Stimulated activated CD8-positive, alpha-beta memory T cell treated with anti-CD3 and anti-CD28 coated beads, Interleukin-4, amount 100 ng/mL, for 24 hours (primary cell): ENCODE data around the gene CHCHD3.

ENCODE experiments used
- DNase-seq: peaks from one replicate; pipeline ENCODE4 v3.0.0-alpha.2; 2020; ENCODE audit warnings: low read depth

CHCHD3 gene

GRCh38 chr7:132773527-132773956 lies 308.3 kb downstream of the CHCHD3 start:
- DNase-seq = no peak

- peak; percentile 4 for DNase-seq
These were observed 310.6 kb downstream of the CHCHD3 start for GRCh38 chr7:132771301-132771730.

GRCh38 chr7:132770055-132770454 lies 311.8 kb downstream of the CHCHD3 start:
- no peak for DNase-seq

- DNase-seq = no peak
These were observed 312.6 kb downstream of the CHCHD3 start for GRCh38 chr7:132769280-132769679.

GRCh38 chr7:132768099-132768498 lies 313.8 kb downstream of the CHCHD3 start:
- no peak for DNase-seq

GRCh38 chr7:132767378-132767777 lies 314.5 kb downstream of the CHCHD3 start:
- no peak for DNase-seq

GRCh38 chr7:132766660-132767059 lies 315.2 kb downstream of the CHCHD3 start:
- no peak for DNase-seq

- no peak for DNase-seq
These were observed 316.0 kb downstream of the CHCHD3 start for GRCh38 chr7:132765861-132766260.

- DNase-seq = no peak
These were observed 317.1 kb downstream of the CHCHD3 start for GRCh38 chr7:132764762-132765161.

GRCh38 chr7:132760866-132761265 lies 321.0 kb downstream of the CHCHD3 start:
- DNase-seq = no peak

GRCh38 chr7:132760244-132760623 lies 321.7 kb downstream of the CHCHD3 start:
- no peak for DNase-seq

GRCh38 chr7:132759482-132760243 lies 322.2 kb downstream of the CHCHD3 start:
- DNase-seq = no peak

GRCh38 chr7:132758986-132759385 lies 322.9 kb downstream of the CHCHD3 start:
- no peak for DNase-seq

GRCh38 chr7:132757783-132758182 lies 324.1 kb downstream of the CHCHD3 start:
- DNase-seq = no peak

- DNase-seq = no peak
These were observed 325.4 kb downstream of the CHCHD3 start for GRCh38 chr7:132756484-132756990.

GRCh38 chr7:132755538-132756483 lies 326.1 kb downstream of the CHCHD3 start:
- DNase-seq = no peak

- no peak for DNase-seq
These were observed 329.5 kb downstream of the CHCHD3 start for GRCh38 chr7:132752431-132752830.

GRCh38 chr7:132751244-132751647 lies 330.6 kb downstream of the CHCHD3 start:
- DNase-seq = no peak

GRCh38 chr7:132750530-132751217 lies 331.2 kb downstream of the CHCHD3 start:
- DNase-seq = no peak

- DNase-seq = no peak
These were observed 331.8 kb downstream of the CHCHD3 start for GRCh38 chr7:132750096-132750495.

- no peak for DNase-seq
These were observed 336.4 kb downstream of the CHCHD3 start for GRCh38 chr7:132745510-132745909.

GRCh38 chr7:132743974-132744373 lies 337.9 kb downstream of the CHCHD3 start:
- no peak for DNase-seq
